GM19372 (cell line): ENCODE data around the gene IRF2BP2.

Source experiments
- ATAC-seq: cut with Tn5 transposase; IDR thresholded peaks from one replicate; pipeline ENCODE4 v1.9.1; 2021; ENCODE audit warnings: mild to moderate bottlenecking, low read depth, moderate library complexity; ENCODE audit not compliant: unreplicated experiment

IRF2BP2 gene

GRCh38 chr1:234614081-234614489 is 4.1 kb upstream of the IRF2BP2 start:
- ATAC-seq, result no peak

- no peak for ATAC-seq
Observed at GRCh38 chr1:234613128-234613875, 3.3 kb upstream of the IRF2BP2 start.

GRCh38 chr1:234612352-234613127 is 2.6 kb upstream of the IRF2BP2 start:
- no peak for ATAC-seq

GRCh38 chr1:234611847-234612351 is 1.9 kb upstream of the IRF2BP2 start:
- ATAC-seq, result no peak

- peak; percentile 17 for ATAC-seq
Observed at GRCh38 chr1:234611225-234611846, 1.4 kb upstream of the IRF2BP2 start.

- peak; percentile 44 for ATAC-seq
Observed at GRCh38 chr1:234610666-234611224, 767 bp upstream of the IRF2BP2 start.

- no peak for ATAC-seq
Observed at GRCh38 chr1:234609691-234610042, 311 bp downstream of the IRF2BP2 start.

- ATAC-seq, result no peak
Observed at GRCh38 chr1:234608911-234609690, 877 bp downstream of the IRF2BP2 start.

- ATAC-seq, result no peak
Observed at GRCh38 chr1:234608025-234608910, 1.7 kb downstream of the IRF2BP2 start.

GRCh38 chr1:234607109-234608024 is 2.6 kb downstream of the IRF2BP2 start:
- no peak for ATAC-seq

- ATAC-seq, result no peak
Observed at GRCh38 chr1:234606784-234607108, 3.2 kb downstream of the IRF2BP2 start.

GRCh38 chr1:234605983-234606783 is 3.8 kb downstream of the IRF2BP2 start:
- no peak for ATAC-seq

GRCh38 chr1:234605399-234605982 is 4.5 kb downstream of the IRF2BP2 start:
- no peak for ATAC-seq

GRCh38 chr1:234604495-234605398 is 5.2 kb downstream of the IRF2BP2 start:
- ATAC-seq, result no peak

GRCh38 chr1:234603221-234604204 is 6.5 kb downstream of the IRF2BP2 start:
- no peak for ATAC-seq
